Measurements from ENCODE around the gene SULT1C3.

GRCh38 chr2:108199726-108200125 is 40.0 kb upstream of the SULT1C3 start:
- TF ChIP-seq RAD21 (IDR thresholded peaks at IDR 0.05) (no peak), CTCF (IDR thresholded peaks at IDR 0.05; ENCODE audit: low read depth, low read length, missing input control) (no peak), FOXA1 (IDR thresholded peaks at IDR 0.05) (no peak), REST (IDR thresholded peaks at IDR 0.05) (no peak), MAX (IDR thresholded peaks at IDR 0.05) (no peak), TAF1 (conservative IDR thresholded peaks at IDR 0.05) (no peak), YY1 (IDR thresholded peaks at IDR 0.05) (no peak), RXRA (IDR thresholded peaks at IDR 0.05) (no peak), SP1 (IDR thresholded peaks at IDR 0.05) (no peak), GABPA (IDR thresholded peaks at IDR 0.05 in 1 of 2, conservative IDR thresholded peaks at IDR 0.05 in 1 of 2) (no peak), ATF3 (IDR thresholded peaks at IDR 0.05) (no peak)

Measured in liver (tissue), 3 donors.